ENCODE results near the gene RPS6KC1.

The RPS6KC1 gene

DNA sequence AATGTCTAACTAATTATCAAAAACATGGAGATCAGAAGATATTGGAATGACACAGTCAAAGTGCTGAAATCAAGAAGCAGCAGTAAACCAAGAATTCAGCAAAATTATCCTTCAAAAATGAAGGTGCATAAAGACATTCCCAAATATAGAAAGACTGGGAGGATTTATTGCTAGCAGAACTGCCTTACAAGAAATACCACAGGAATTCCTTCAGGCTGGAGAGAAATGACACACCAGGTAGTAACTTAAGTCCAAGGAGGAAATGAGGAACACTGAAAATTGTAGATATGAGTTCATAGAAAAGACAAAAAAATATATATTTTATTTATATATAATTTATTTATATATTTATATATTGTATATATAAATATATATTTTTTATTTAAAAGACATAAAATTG is 217.2 kb downstream of the RPS6KC1 start:
- ChIA-PET POLR2A (no interaction called here), CTCF (no interaction called here)
- TF ChIP-seq, protein P1, sequence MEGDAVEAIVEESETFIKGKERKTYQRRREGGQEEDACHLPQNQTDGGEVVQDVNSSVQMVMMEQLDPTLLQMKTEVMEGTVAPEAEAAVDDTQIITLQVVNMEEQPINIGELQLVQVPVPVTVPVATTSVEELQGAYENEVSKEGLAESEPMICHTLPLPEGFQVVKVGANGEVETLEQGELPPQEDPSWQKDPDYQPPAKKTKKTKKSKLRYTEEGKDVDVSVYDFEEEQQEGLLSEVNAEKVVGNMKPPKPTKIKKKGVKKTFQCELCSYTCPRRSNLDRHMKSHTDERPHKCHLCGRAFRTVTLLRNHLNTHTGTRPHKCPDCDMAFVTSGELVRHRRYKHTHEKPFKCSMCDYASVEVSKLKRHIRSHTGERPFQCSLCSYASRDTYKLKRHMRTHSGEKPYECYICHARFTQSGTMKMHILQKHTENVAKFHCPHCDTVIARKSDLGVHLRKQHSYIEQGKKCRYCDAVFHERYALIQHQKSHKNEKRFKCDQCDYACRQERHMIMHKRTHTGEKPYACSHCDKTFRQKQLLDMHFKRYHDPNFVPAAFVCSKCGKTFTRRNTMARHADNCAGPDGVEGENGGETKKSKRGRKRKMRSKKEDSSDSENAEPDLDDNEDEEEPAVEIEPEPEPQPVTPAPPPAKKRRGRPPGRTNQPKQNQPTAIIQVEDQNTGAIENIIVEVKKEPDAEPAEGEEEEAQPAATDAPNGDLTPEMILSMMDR (IDR thresholded peaks at IDR 0.05; ENCODE audit: control extremely low read depth, extremely low read depth, low read depth, missing control alignments) = no peak
- no peak for DNase-seq (ENCODE audit: extremely low spot score)

DNA sequence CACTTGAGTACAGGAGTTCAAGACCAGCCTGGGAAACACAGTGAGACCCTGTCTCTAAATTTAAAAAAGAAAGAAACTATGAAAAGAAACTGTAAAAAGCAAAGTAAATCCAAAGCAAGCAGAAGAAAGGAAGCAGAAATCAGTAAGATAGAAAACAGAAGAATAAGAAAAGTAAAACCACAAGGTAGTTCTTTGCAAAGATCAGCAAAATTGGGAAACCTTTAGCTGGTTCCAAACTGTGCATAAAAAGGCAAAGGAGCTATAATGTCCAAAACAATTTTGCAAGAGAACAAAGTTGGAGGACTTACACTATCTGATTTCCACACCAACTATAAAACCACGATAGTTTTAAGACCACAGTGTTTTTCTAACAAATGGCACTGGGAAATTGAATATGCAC is 218.8 kb downstream of the RPS6KC1 start:
- CTCF ChIA-PET = interaction anchor here (1.0 to 1.5 kb wide), 3 partner anchors 10 to 25 kb away, joined by 3 to 5 read pairs (median 3); no protein-coding TSS in a partner anchor
- POLR2A ChIA-PET = no interaction called here
- TF ChIP-seq, protein P1 (IDR thresholded peaks at IDR 0.05; ENCODE audit: control extremely low read depth, extremely low read depth, low read depth, missing control alignments) = no peak
- DNase-seq (ENCODE audit: extremely low spot score) = no peak

DNA sequence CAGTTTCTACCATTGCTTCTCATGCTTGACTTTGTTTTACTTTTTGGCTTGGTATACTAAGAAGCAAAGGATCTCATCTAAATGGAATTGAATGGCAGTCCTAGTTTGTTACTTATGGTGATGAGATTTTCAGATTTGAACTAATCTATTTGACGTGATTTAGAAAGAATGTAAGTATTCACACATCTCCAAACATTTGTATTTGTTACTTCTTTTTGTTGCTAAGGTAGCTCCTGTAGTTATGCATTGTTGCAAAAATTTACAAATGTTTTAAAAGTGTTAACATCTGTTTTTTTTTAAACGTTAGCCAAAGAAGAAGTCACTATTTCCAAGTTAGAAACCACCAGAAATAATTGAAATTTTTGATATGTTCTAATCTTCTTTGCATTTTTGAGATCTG is 222.5 kb downstream of the RPS6KC1 start:
- ChIA-PET POLR2A (no interaction called here), CTCF (interaction anchor here (1.2 to 1.4 kb wide), 2 partner anchors 12 to 23 kb away, joined by 3 read pairs; no protein-coding TSS in a partner anchor)
- no peak for DNase-seq (ENCODE audit: extremely low spot score)
- TF ChIP-seq, protein P1 (IDR thresholded peaks at IDR 0.05; ENCODE audit: control extremely low read depth, extremely low read depth, low read depth, missing control alignments) = no peak

DNA sequence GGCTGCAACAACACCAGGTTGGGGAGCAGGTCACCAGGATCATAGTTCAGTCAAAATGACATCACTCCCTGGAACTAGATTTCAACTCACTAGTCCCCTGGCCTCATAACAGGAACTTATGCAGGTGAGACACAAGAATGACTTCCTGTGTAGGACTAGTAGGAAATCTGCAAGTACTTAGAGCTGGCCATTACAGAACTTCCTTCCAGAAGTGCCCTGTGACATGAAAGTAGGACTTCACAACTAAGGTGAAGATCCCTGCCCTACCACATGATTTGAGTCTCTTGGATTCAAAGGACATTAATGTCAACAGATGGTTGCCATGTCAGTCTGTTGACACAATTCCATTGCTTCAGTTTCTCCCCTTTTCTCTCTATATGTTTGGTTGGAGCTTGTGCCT is 223.1 kb downstream of the RPS6KC1 start:
- TF ChIP-seq, protein P1 (IDR thresholded peaks at IDR 0.05; ENCODE audit: control extremely low read depth, extremely low read depth, low read depth, missing control alignments) = no peak
- ChIA-PET POLR2A (no interaction called here), CTCF (interaction anchor here (1.1 to 2.1 kb wide), 3 partner anchors 12 to 98 kb away, joined by 3 to 7 read pairs (median 3); no protein-coding TSS in a partner anchor)
- no peak for DNase-seq (ENCODE audit: extremely low spot score)

DNA sequence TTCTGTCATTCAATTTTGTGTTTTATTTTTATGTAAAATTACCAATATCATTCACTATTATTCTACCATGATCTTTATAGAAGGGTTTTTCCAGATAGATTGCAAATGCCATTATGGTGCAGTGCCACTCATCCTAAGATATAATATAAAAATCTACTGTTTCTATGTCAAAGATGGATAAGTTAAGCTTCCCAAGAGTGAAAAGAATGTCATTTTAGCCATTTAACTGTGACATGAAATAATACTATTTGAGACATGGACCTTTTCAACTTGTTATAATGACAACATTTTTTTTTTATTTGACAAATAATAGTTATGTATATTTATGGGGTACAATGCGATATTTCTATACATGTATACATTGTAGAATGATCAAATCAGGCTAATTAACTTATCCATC is 224.3 kb downstream of the RPS6KC1 start:
- CTCF ChIA-PET = interaction anchor here (2.1 kb wide), 1 partner anchor 11 kb away, joined by 7 read pairs; no protein-coding TSS in a partner anchor
- no peak for DNase-seq (ENCODE audit: extremely low spot score)
- TF ChIP-seq, protein P1 (IDR thresholded peaks at IDR 0.05; ENCODE audit: control extremely low read depth, extremely low read depth, low read depth, missing control alignments) = no peak
- POLR2A ChIA-PET = no interaction called here

DNA sequence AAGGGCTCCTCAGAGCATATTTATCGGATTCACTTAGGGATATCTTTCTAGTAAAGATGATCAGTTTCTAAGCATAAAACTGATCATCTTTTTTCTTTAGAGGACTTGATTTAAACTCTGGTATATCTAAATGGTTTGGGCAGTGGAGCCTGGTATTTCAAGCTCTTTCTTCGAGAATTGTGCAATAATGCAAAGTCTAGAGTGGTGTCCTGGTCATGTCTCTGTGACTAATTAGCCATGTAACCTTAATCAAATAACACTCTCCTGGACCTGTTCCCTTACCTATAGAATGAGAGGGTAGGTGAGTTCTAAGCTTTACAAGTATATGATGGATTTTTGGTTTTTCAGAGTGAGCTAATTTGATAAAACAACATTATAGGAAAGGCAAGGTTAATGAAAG is 225.2 kb downstream of the RPS6KC1 start:
- CTCF ChIA-PET = interaction anchor here (1.8 to 2.1 kb wide), 2 partner anchors 10 to 12 kb away, joined by 3 to 7 read pairs; no protein-coding TSS in a partner anchor
- POLR2A ChIA-PET = no interaction called here
- DNase-seq (ENCODE audit: extremely low spot score) = no peak
- TF ChIP-seq, protein P1 (IDR thresholded peaks at IDR 0.05; ENCODE audit: control extremely low read depth, extremely low read depth, low read depth, missing control alignments) = no peak
